Esophagus squamous epithelium (tissue), 5 donors: ENCODE measurements around the gene TBX10. TPM values are rescaled to one million over a fixed set of nuclear protein-coding genes. Genes with fewer than 3 reads are reported as not detected.
A peak's percentile ranks its signal among the peaks of the same experiment; 100 is the strongest.

Experiments used
- DNase-seq: peaks from one replicate; lab custom pipeline; 2025; lab: John Stamatoyannopoulos, UW
- H3K27ac ChIP-seq, 4 donors: fragments of 200-600 bp; sonication (generic); one replicate each; pipeline ENCODE4 v1.5.1; 2016 to 2019; ENCODE audit warnings: mild to moderate bottlenecking in 1 of 4
- H3K27me3 ChIP-seq, 4 donors: fragments of 200-600 bp; sonication (generic); 1 replicate in 3 of 4; 2 replicates in 1 of 4; pipeline versions ENCODE4 v1.5.1 to v1.6.0; 2017 to 2021; ENCODE audit warnings: antibody characterized with exemption in 1 of 4
- H3K36me3 ChIP-seq, 3 donors: fragments of 200-600 bp; sonication (generic); one replicate each; pipeline ENCODE4 v1.5.1; 2016 to 2019
- H3K4me1 ChIP-seq, 3 donors: fragments of 200-600 bp; sonication (generic); one replicate each; pipeline ENCODE4 v1.5.1; 2017 to 2019
- H3K4me3 ChIP-seq, 4 donors: fragments of 200-600 bp; sonication (generic); 1 replicate in 3 of 4; 2 replicates in 1 of 4; pipeline ENCODE4 v1.5.1; 2016 to 2019; ENCODE audit warnings: mild to moderate bottlenecking in 2 of 4, moderate library complexity in 1 of 4
- H3K9me3 ChIP-seq, 3 donors: fragments of 200-600 bp; sonication (generic); one replicate each; pipeline ENCODE4 v1.5.1; 2016 to 2019
- CTCF ChIP-seq, 6 experiments: fragments of 450-650 bp in 4 of 6; fragments of 200-600 bp in 2 of 6; sonication (generic) in 2 of 6; IDR thresholded peaks; one replicate each; pipeline ENCODE4 v1.5.1; 2016 to 2019; ENCODE audit warnings: antibody characterized with exemption in 6 of 6, mild to moderate bottlenecking in 4 of 6, moderate library complexity in 4 of 6
- POLR2A ChIP-seq, 4 donors: fragments of 450-650 bp; IDR thresholded peaks; one replicate each; pipeline ENCODE4 v1.6.1; 2017; ENCODE audit warnings: antibody characterized with exemption in 4 of 4, mild to moderate bottlenecking in 4 of 4, moderate library complexity in 3 of 4
- WGBS, 2 donors: methylation state at CpG; one replicate each; pipeline ENCODE4 v1.1.5; 2018; 5-methylcytosine and 5-hydroxymethylcytosine counted together
- intact Hi-C: fragments of 100-400 bp; cut with DNase I; formaldehyde crosslinking; loops from one replicate; pipeline ENCODE4 v1.15.0; 2022
- total RNA-seq, 4 donors: library from RNA; depleted of rRNA; stranded (reverse); fragments of >200 nt; gene quantifications; one replicate each; pipeline ENCODE4 v1.1.0, GENCODE V29; 2016
- donor health status: DM: yes; HTN: yes; CAD: no.

TBX10 gene
- total RNA-seq, 4 donors from 2014 or later: not detected

GRCh38 chr11:67608486-67608885, 31.1 kb downstream of the TBX10 start:
- no peak overlapping the region for H3K27ac ChIP-seq
- H3K4me3 ChIP-seq: no peak overlapping the region
- H3K27me3 ChIP-seq: no peaks in the 10 kb centered on the region
- H3K4me1 ChIP-seq: peaks cover 13 to 43% (median 17%) of the 10 kb centered on the region in 3 donors
- intact Hi-C loops: no loop called here
- H3K36me3 ChIP-seq: peaks cover 20 to 53% (median 31%) of the 10 kb centered on the region in 3 donors
- TF ChIP-seq POLR2A (IDR thresholded peaks at IDR 0.05) (no peak), CTCF (IDR thresholded peaks at IDR 0.05) (no peak)
- no peaks in the 10 kb centered on the region for H3K9me3 ChIP-seq
- no peak for DNase-seq
- WGBS, 2 donors: 93 to 100% methylated on average over 3 to 6 of the region's 8 CpGs

- 42% methylated on average over 3 of the region's 9 CpGs; no CpG with 5 or more reads in 1 of the 2 donors for WGBS, 2 donors
- intact Hi-C loops: no loop called here
- no peak for DNase-seq
These were observed 32.1 kb downstream of the TBX10 start for GRCh38 chr11:67607507-67607906.

DNA sequence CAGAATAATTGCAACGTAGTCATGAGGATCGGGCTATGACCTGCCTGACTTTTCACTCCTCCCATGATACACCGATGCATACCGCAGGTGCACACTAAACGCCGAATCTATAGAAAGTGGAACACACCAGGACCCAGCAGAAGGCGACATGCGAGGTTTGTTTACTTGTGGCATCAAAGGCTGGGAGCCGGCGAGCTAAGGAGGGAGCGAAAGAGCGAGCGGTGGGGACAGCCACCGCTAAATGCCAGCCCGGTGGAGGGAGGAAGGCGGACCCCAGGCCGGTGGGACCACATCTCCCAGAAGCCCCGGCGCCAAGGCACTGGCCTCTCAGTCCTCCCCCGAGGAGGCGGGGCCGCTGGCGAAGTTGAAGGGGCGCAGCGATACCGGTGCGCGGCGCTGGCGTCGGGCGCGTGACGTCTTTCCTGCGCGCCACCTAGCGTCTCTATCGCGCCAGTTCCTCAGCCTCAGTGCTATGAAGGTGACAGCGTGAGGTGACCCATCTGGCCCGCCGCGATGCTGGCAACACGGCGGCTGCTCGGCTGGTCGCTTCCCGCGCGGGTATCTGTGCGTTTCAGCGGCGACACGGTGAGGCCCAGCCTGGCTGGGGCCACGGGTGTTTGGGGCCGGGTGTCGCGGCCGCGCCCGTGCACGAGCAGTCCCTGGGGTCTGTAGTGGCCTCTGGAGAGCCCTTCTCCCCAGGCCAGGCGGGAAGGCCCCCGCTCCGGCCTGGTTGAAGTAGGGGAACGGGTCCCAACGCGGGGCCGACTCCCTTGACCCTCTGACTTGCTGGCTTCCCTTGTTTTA, 32.9 kb downstream of the TBX10 start, which contains the start of gene NDUFV1:
NDUFV1 (plus strand) TSS at position 445 of the 804 bp plus-strand sequence; CDS start at position 514, 69 bp downstream.
- Histone ChIP-seq H3K36me3 (peaks cover 14 to 36% (median 25%) of the 10 kb centered on the region in 3 donors), H3K4me1 (peaks cover 13 to 42% (median 17%) of the 10 kb centered on the region in 3 donors), H3K27me3 (no peaks in the 10 kb centered on the region), H3K27ac (peak within 1 kb of the TSS; percentile 85 to 97 (median 94)), H3K4me3 (peak within 1 kb of the TSS; percentile 89 to 99 (median 92)), H3K9me3 (no peaks in the 10 kb centered on the region)
- 0% methylated on average over 3 to 24 of the region's 69 CpGs for WGBS, 2 donors
- DNase-seq: peak; percentile 78
- intact Hi-C loops: no loop called here
- peak; percentile 60 to 90 (median 78) for TF ChIP-seq CTCF (IDR thresholded peaks at IDR 0.05)
- peak in 3 of 4 donors; percentile 53 to 72 (median 62) for TF ChIP-seq POLR2A (IDR thresholded peaks at IDR 0.05)

More at GRCh38 chr11:67607507-67607906, 32.1 kb downstream of the TBX10 start:
- Histone ChIP-seq H3K4me3 (peak overlapping the region; percentile 89 to 99 (median 92)), H3K4me1 (peaks cover 13 to 42% (median 17%) of the 10 kb centered on the region in 3 donors), H3K9me3 (no peaks in the 10 kb centered on the region), H3K27ac (peak overlapping the region in 3 of 4 donors; percentile 94 to 97 (median 95)), H3K36me3 (peaks cover 20 to 44% (median 31%) of the 10 kb centered on the region in 3 donors), H3K27me3 (no peaks in the 10 kb centered on the region)
- no peak for TF ChIP-seq CTCF (IDR thresholded peaks at IDR 0.05)
- no peak for TF ChIP-seq POLR2A (IDR thresholded peaks at IDR 0.05)

GRCh38 chr11:67606093-67606491, 33.5 kb downstream of the TBX10 start:
- Histone ChIP-seq H3K4me3 (peak overlapping the region; percentile 89 to 99 (median 92)), H3K27me3 (no peaks in the 10 kb centered on the region), H3K27ac (peak overlapping the region; percentile 85 to 97 (median 94)), H3K4me1 (peaks cover 13 to 42% (median 17%) of the 10 kb centered on the region in 3 donors), H3K9me3 (no peaks in the 10 kb centered on the region), H3K36me3 (peaks cover 13 to 30% (median 22%) of the 10 kb centered on the region in 3 donors)
- intact Hi-C loops: no loop called here
- TF ChIP-seq POLR2A (IDR thresholded peaks at IDR 0.05): no peak
- no peak for TF ChIP-seq CTCF (IDR thresholded peaks at IDR 0.05)
- 42 to 53% methylated on average over 7 to 8 of the region's 17 CpGs for WGBS, 2 donors
- DNase-seq: no peak
